Medulla oblongata (tissue), 1 donor: ENCODE measurements around the gene TMEM179.

ENCODE experiments used
- DNase-seq: peaks from one replicate; pipeline ENCODE4 v3.0.0-alpha.2; 2015; ENCODE audit errors: extremely low spot score

TMEM179 gene

DNA sequence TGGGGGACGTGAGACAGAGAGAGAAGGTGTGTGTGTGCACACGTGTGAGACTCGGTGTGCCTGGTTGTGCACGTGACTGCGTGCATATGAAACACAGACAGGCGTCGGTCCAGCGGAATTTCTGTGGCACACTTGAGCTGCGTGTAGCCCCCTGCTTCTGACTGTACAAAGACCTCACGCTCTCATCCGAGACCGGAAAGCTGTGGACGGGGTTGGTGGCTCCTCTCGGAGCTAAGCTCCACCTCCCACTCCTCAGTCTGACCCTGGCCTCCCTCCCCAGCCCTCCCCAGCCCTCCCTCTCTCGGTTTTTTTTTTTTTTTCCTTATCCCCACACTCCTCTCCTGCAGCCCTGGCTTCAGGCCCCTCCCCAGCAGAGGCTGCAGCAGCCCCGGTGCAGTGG lies 33.3 kb downstream of the TMEM179 start:
- DNase-seq, result no peak

DNA sequence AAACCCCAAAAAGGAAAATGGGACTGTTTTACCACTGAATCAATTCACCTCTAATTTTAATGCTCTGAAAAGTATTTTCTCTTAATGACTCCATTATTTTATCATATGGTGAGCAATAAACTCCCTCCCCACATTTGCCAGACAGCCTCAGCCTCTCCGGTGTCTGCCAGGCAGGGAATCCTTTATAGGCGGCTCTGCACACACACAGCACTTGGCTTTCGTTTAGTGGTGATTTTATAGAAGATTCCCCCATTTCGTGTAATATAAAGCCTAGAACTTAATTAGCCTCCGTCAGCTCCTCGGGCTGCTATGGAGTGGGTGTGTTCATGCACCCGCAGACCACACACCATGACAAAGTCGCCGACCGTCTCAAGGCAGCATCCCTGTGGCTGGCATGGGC lies 35.1 kb downstream of the TMEM179 start:
- no peak for DNase-seq

DNA sequence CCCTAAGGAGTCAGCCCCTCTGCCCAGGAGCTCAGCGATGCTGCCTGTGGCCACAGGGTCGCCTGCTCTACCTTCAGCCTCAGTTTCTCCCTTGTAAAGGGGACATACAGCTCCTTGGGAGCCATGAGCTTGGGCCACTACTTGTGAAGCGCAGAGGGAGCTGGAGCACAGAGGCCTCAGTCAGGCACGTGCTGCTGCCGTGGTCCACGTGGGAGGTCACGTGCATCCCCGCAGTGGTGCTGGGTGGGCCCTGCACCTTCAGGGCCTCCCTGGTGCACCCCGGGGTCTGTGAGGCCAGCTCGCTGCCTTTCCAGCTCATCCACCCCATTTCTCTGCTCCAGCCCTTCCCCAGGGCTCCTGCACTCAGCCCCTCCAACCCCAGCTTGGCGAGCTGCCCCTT lies 36.0 kb downstream of the TMEM179 start:
- DNase-seq, result no peak

GRCh38 chr14:104567957-104568225 lies 36.7 kb downstream of the TMEM179 start:
- no peak for DNase-seq

- no peak for DNase-seq
These were observed 37.2 kb downstream of the TMEM179 start for GRCh38 chr14:104567141-104567956.

GRCh38 chr14:104564744-104565679 lies 39.6 kb downstream of the TMEM179 start:
- DNase-seq, result no peak

- peak; percentile 76 for DNase-seq
These were observed 40.6 kb downstream of the TMEM179 start for GRCh38 chr14:104563742-104564615.

GRCh38 chr14:104563191-104563741 lies 41.3 kb downstream of the TMEM179 start:
- DNase-seq, result no peak

GRCh38 chr14:104562606-104563005 lies 42.0 kb downstream of the TMEM179 start:
- DNase-seq, result no peak

- DNase-seq, result no peak
These were observed 42.7 kb downstream of the TMEM179 start for GRCh38 chr14:104561632-104562495.

DNA sequence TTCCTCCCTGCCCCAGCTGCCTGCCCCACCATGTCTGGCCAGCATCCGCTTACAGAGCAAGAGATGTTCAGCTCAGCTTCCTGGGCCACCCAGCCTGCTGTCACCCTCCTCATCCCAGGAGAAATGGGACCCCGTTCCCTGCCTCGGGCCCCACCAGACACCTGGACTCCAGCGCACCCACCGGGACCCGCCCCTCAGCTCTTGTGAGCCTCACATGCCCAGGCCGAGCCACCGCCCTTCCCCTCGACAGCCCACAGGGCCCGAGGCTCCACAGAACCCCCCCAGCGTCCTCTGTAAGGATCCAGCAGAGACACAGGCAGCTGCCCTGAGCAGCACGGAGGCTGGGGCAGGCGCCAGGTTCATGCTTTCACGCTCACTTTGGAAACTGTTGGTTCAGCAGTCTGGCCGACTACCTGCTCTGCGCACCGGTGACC lies 43.4 kb downstream of the TMEM179 start:
- no peak for DNase-seq

DNA sequence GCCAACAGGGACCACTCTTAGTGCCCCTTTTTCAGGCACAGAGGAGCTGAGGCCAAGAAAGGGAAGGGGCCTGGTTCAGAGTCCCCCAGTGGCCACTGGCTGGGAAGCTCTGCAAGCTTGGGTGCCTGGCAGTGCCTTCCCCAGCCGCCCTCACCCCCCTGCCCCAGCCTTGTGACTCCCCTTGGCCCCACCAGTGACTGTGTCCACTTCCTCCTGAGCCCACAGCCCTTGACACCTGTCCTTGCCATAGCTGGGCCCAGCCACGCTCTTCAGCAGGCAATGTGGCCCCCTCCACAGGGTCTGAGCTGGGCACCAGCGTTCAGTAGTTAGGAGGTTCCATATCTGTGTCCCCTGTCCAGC lies 44.0 kb downstream of the TMEM179 start:
- DNase-seq, result no peak

DNA sequence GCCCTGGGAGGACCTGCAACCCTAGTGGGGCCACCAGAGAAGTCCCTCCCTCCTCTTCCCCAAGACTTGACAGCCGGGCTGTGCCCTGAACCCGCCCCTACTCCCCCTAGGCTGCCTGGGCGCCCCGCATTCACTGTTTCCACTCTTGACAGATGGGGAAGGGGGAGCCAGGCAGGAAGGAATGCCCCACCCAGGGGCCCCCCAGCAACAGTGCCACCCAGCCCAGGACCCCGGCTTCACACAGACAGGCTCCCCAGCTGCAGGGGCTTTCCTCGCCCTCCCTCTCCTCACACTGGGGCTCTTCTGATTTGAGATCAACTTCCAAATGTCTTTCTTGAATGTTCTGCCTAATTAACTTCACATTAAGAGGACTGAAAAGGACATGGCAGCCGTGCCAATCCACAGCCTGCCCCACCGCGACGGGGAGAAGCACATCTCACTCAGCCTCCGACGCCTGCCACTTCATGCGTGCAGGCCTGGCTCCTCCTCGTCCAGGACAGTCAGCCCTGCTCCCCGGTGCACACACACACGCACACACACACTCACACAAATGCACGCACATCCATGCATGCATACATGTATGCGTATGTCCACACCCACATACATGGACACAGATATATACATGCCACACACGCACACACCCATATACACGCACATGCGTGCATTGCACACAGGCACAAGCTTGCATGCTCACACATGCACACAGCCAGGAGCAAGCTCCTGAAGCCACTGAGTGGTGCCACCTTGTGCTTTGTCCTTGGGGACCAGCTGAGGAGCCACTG lies 44.6 kb downstream of the TMEM179 start:
- DNase-seq, result no peak

DNA sequence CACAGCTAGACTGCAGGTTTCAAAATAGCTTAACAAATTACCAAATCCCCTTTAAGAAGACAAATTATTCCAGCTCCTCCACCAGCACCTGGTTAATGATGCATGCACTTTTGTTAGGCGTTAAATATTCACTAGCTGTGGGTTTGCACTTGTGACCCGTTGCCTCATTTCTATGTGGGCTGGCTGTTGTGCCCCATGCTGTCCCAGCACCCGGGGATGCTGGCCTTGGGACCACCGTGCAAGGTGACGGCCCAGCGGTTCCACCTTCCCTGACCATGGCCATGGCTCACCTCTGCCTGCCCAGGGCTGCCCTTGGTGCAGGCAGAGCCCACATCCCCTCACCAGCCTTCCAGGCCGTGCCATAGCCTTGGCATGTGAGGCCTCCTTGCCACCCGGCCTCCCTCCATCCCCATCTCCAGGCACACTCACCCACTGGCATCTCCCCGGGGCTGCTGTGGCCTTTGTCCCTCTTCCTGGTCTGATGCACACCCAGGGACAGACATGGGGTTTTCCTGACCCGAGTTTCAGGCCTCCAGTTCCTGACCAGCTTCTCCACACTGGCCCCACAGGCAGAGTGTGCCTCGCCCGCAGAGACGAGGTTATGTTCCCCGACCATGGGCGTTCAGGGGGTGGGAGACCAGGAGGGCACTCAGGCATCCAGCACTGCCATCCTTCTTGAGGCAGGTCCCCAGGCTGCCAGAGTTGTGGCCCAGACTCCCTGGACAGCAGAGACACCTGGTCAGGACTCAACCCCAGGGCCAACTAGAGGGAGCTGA lies 45.4 kb downstream of the TMEM179 start:
- no peak for DNase-seq

DNA sequence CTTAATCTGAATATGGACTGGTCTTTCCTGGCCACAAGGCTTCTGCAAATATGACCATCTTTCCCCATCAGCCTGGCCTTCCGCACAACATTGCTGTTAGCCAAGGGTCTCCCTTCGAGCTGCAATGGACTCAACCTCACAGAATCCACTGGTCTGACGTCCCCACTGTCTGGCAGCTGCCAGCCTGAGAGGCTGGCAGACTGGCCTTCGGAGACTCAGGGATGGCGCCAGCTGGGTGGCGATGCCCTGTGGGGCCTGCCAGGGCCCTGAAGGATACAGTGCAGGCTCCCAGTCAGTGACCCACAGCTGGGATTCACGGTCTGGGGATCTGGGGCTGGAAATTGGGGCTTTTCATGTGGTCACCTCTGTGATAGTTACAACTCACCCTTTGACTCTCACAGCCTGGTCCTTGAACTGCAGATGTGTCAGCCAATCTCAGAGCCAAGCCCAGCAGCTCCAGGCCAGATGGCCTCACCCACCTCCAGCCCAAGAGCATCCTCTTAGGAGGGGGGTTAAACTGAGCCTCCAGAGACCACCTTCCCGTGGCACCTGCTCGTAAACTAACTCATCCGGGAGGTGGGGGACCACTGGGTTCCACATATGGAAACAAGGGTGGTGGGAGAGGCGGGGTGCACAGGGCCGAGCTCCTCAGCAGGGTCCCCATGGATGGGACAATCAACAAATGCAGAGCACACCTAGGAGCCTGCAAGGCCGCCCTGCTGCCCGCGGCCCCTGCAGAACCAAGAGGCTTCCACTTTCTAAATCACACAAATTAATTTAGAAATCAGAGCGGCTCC lies 46.1 kb downstream of the TMEM179 start:
- DNase-seq, result no peak

GRCh38 chr14:104557766-104558165 lies 46.8 kb downstream of the TMEM179 start:
- no peak for DNase-seq

- DNase-seq, result no peak
These were observed 47.5 kb downstream of the TMEM179 start for GRCh38 chr14:104557086-104557485.

- no peak for DNase-seq
These were observed 48.1 kb downstream of the TMEM179 start for GRCh38 chr14:104556256-104557021.
